ENCODE measurements around the gene ECE2. TPM values are rescaled to one million over a fixed set of nuclear protein-coding genes. Genes with fewer than 3 reads are reported as not detected.

Gene ECE2
- total RNA-seq, 1 experiment from 2014 or later: 0.46 TPM

DNA sequence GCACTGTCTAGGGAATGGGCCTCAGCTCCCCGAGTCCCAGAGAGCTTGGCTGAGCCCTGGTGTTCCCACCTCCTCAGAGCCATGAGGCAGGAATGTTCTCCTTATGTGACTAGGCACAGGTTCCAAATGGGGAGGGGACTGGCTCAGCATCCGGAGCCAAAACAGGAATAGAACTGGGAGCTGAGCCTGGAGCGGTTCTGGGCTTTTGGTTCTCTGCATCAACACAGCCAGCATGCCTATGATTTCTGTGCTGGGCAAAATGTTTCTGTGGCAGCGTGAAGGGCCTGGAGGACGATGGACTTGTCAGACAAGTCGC lies 61.5 kb downstream of the ECE2 start, which contains the start of gene FAM131A (continued):
- TF ChIP-seq, protein P1, sequence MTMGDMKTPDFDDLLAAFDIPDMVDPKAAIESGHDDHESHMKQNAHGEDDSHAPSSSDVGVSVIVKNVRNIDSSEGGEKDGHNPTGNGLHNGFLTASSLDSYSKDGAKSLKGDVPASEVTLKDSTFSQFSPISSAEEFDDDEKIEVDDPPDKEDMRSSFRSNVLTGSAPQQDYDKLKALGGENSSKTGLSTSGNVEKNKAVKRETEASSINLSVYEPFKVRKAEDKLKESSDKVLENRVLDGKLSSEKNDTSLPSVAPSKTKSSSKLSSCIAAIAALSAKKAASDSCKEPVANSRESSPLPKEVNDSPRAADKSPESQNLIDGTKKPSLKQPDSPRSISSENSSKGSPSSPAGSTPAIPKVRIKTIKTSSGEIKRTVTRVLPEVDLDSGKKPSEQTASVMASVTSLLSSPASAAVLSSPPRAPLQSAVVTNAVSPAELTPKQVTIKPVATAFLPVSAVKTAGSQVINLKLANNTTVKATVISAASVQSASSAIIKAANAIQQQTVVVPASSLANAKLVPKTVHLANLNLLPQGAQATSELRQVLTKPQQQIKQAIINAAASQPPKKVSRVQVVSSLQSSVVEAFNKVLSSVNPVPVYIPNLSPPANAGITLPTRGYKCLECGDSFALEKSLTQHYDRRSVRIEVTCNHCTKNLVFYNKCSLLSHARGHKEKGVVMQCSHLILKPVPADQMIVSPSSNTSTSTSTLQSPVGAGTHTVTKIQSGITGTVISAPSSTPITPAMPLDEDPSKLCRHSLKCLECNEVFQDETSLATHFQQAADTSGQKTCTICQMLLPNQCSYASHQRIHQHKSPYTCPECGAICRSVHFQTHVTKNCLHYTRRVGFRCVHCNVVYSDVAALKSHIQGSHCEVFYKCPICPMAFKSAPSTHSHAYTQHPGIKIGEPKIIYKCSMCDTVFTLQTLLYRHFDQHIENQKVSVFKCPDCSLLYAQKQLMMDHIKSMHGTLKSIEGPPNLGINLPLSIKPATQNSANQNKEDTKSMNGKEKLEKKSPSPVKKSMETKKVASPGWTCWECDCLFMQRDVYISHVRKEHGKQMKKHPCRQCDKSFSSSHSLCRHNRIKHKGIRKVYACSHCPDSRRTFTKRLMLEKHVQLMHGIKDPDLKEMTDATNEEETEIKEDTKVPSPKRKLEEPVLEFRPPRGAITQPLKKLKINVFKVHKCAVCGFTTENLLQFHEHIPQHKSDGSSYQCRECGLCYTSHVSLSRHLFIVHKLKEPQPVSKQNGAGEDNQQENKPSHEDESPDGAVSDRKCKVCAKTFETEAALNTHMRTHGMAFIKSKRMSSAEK (CRISPR knock-in tag; IDR thresholded peaks at IDR 0.05; ENCODE audit: borderline replicate concordance): no peak
- TF ChIP-seq ZNF121 (CRISPR knock-in tag; IDR thresholded peaks at IDR 0.05): no peak
- TF ChIP-seq KAT7 (CRISPR knock-in tag; IDR thresholded peaks at IDR 0.05; ENCODE audit: borderline replicate concordance): no peak
- no peak for TF ChIP-seq ZNF219 (CRISPR knock-in tag; IDR thresholded peaks at IDR 0.05; ENCODE audit: borderline replicate concordance)
- no peak for TF ChIP-seq ELF4 (CRISPR knock-in tag; IDR thresholded peaks at IDR 0.05; ENCODE audit: low read depth)
- no peak for TF ChIP-seq ZNF263 (CRISPR knock-in tag; IDR thresholded peaks at IDR 0.05; ENCODE audit: low read depth)

DNA sequence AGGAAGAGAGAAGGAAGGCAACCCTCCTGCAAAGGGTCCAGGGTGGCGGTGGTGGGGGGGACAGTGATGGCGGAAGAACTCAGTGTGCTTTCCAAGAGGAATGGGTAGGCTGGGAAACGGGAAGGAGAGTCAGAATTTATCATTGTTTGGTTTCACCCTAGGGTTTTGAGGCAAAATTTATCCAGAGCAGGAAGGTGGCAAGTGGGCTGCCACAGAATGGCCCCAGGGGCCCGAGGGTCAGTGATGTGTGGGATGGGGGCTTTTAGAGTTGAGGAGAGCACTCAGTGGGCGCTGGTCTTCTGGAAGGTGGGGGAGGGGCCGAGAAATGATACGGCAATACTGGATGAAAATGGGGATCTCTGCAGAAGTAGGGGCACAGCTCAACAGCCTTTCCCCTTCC lies 62.2 kb downstream of the ECE2 start:
- ATAC-seq: no peak
- no peaks in the 10 kb centered on the region for H3K9me3 Mint-ChIP-seq

DNA sequence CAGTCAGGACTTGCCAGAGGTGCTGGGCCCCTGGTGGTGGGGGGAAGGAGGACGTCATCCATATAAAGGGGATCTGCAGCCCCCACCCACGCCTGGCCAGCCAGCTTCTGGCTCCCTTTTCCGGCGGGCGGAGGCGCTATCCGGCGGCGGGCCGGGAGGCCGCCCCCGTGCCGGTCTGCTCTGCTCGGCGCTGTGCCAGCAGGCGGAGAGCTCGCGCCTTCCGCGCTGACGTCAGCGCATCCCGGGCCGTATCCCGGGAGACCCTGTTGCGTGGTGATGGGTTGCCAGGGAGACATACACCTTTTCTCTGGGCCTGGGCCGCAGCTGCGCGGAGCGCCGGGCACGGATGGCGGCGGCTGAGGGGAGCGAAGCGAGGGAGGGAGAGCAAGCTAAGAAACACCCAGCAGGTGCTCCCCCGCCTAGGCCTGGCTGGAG lies 62.7 kb downstream of the ECE2 start:
- CTCF ChIA-PET: interaction anchor here (0.8 to 2.5 kb wide), 15 partner anchors 13 to 204 kb away, joined by 3 to 25 read pairs (median 4); partner anchors contain the start of genes CLCN2 and POLR2H
- peaks cover 40% of the 10 kb centered on the region for H3K4me1 Mint-ChIP-seq
- TF ChIP-seq, protein P2, sequence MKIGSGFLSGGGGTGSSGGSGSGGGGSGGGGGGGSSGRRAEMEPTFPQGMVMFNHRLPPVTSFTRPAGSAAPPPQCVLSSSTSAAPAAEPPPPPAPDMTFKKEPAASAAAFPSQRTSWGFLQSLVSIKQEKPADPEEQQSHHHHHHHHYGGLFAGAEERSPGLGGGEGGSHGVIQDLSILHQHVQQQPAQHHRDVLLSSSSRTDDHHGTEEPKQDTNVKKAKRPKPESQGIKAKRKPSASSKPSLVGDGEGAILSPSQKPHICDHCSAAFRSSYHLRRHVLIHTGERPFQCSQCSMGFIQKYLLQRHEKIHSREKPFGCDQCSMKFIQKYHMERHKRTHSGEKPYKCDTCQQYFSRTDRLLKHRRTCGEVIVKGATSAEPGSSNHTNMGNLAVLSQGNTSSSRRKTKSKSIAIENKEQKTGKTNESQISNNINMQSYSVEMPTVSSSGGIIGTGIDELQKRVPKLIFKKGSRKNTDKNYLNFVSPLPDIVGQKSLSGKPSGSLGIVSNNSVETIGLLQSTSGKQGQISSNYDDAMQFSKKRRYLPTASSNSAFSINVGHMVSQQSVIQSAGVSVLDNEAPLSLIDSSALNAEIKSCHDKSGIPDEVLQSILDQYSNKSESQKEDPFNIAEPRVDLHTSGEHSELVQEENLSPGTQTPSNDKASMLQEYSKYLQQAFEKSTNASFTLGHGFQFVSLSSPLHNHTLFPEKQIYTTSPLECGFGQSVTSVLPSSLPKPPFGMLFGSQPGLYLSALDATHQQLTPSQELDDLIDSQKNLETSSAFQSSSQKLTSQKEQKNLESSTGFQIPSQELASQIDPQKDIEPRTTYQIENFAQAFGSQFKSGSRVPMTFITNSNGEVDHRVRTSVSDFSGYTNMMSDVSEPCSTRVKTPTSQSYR (CRISPR knock-in tag; IDR thresholded peaks at IDR 0.05): 0 out of 2 replicates have a peak, but pooled peaks have one; percentile 16
- TF ChIP-seq, protein P3, sequence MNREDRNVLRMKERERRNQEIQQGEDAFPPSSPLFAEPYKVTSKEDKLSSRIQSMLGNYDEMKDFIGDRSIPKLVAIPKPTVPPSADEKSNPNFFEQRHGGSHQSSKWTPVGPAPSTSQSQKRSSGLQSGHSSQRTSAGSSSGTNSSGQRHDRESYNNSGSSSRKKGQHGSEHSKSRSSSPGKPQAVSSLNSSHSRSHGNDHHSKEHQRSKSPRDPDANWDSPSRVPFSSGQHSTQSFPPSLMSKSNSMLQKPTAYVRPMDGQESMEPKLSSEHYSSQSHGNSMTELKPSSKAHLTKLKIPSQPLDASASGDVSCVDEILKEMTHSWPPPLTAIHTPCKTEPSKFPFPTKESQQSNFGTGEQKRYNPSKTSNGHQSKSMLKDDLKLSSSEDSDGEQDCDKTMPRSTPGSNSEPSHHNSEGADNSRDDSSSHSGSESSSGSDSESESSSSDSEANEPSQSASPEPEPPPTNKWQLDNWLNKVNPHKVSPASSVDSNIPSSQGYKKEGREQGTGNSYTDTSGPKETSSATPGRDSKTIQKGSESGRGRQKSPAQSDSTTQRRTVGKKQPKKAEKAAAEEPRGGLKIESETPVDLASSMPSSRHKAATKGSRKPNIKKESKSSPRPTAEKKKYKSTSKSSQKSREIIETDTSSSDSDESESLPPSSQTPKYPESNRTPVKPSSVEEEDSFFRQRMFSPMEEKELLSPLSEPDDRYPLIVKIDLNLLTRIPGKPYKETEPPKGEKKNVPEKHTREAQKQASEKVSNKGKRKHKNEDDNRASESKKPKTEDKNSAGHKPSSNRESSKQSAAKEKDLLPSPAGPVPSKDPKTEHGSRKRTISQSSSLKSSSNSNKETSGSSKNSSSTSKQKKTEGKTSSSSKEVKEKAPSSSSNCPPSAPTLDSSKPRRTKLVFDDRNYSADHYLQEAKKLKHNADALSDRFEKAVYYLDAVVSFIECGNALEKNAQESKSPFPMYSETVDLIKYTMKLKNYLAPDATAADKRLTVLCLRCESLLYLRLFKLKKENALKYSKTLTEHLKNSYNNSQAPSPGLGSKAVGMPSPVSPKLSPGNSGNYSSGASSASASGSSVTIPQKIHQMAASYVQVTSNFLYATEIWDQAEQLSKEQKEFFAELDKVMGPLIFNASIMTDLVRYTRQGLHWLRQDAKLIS (CRISPR knock-in tag; IDR thresholded peaks at IDR 0.05; ENCODE audit: borderline replicate concordance): no peak
- TF ChIP-seq CREM (CRISPR knock-in tag; IDR thresholded peaks at IDR 0.05) (peak; percentile 68; the same call in 1 of the 2 replicates), ZNF423 (CRISPR knock-in tag; IDR thresholded peaks at IDR 0.05) (0 out of 2 replicates have a peak, but pooled peaks have one; percentile 4)
- TF ChIP-seq, protein P4, sequence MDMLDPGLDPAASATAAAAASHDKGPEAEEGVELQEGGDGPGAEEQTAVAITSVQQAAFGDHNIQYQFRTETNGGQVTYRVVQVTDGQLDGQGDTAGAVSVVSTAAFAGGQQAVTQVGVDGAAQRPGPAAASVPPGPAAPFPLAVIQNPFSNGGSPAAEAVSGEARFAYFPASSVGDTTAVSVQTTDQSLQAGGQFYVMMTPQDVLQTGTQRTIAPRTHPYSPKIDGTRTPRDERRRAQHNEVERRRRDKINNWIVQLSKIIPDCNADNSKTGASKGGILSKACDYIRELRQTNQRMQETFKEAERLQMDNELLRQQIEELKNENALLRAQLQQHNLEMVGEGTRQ (CRISPR knock-in tag; IDR thresholded peaks at IDR 0.05): no peak
- TF ChIP-seq, protein P5, sequence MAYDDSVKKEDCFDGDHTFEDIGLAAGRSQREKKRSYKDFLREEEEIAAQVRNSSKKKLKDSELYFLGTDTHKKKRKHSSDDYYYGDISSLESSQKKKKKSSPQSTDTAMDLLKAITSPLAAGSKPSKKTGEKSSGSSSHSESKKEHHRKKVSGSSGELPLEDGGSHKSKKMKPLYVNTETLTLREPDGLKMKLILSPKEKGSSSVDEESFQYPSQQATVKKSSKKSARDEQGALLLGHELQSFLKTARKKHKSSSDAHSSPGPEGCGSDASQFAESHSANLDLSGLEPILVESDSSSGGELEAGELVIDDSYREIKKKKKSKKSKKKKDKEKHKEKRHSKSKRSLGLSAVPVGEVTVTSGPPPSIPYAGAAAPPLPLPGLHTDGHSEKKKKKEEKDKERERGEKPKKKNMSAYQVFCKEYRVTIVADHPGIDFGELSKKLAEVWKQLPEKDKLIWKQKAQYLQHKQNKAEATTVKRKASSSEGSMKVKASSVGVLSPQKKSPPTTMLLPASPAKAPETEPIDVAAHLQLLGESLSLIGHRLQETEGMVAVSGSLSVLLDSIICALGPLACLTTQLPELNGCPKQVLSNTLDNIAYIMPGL (CRISPR knock-in tag; IDR thresholded peaks at IDR 0.05): 0 out of 2 replicates have a peak, but pooled peaks have one; percentile 37
- ATAC-seq (peak; percentile 56), DNase-seq (ENCODE audit: low spot score) (peak; percentile 86)
- no peaks in the 10 kb centered on the region for H3K27me3 Mint-ChIP-seq (ENCODE audit: low read depth)
- peak overlapping the region; percentile 69 for H3K27ac Mint-ChIP-seq
- POLR2A ChIA-PET: interaction anchor here (0.6 to 1.6 kb wide), 4 partner anchors 9 to 435 kb away, joined by 3 to 13 read pairs (median 4); partner anchors contain the start of genes ABCF3, CLCN2 and POLR2H
- peaks cover 24% of the 10 kb centered on the region for H3K36me3 Mint-ChIP-seq
- peak overlapping the region; percentile 92 for H3K4me3 Mint-ChIP-seq
- no peaks in the 10 kb centered on the region for H3K9me3 Mint-ChIP-seq

More for the DNA sequence above, 62.2 kb downstream of the ECE2 start:
- peaks cover 26% of the 10 kb centered on the region for H3K36me3 Mint-ChIP-seq
- no peak for DNase-seq (ENCODE audit: low spot score)
- H3K4me1 Mint-ChIP-seq: peaks cover 40% of the 10 kb centered on the region
- POLR2A ChIA-PET: interaction anchor here (1.6 kb wide), 1 partner anchor 23 kb away, joined by 13 read pairs; the partner anchor contains the start of genes CLCN2 and POLR2H
- H3K4me3 Mint-ChIP-seq: peak overlapping the region; percentile 92
- H3K27ac Mint-ChIP-seq: peak overlapping the region; percentile 69
- no peaks in the 10 kb centered on the region for H3K27me3 Mint-ChIP-seq (ENCODE audit: low read depth)
- TF ChIP-seq, protein P6, sequence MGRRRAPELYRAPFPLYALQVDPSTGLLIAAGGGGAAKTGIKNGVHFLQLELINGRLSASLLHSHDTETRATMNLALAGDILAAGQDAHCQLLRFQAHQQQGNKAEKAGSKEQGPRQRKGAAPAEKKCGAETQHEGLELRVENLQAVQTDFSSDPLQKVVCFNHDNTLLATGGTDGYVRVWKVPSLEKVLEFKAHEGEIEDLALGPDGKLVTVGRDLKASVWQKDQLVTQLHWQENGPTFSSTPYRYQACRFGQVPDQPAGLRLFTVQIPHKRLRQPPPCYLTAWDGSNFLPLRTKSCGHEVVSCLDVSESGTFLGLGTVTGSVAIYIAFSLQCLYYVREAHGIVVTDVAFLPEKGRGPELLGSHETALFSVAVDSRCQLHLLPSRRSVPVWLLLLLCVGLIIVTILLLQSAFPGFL (CRISPR knock-in tag; IDR thresholded peaks at IDR 0.05; ENCODE audit: borderline replicate concordance): no peak
- CTCF ChIA-PET: interaction anchor here (0.9 to 2.5 kb wide), 11 partner anchors 8 to 202 kb away, joined by 3 to 25 read pairs (median 8); partner anchors contain the start of genes CLCN2 and POLR2H

Measured in WTC11 (cell line).